Calu3 (cell line): ENCODE measurements around the gene RFT1. TPM values are rescaled to one million over a fixed set of nuclear protein-coding genes. Genes with fewer than 3 reads are reported as not detected.

Experiments
- BruUV-seq: library from RNA; stranded (reverse); fragments of 400-500 nt; replicated peaks from 2 replicates; lab custom pipeline; 2021; lab: Mats Ljungman, UMichigan
- CTCF ChIA-PET: fragments of 300-600 bp; sonication (Branson Sonifier 250); formaldehyde crosslinking; loops from one replicate; lab custom pipeline; 2022; ENCODE audit warnings: antibody characterized with exemption; lab: Charles Lee
- DNase-seq: peaks from one replicate; pipeline ENCODE4 v3.0.0; 2022
- H3K27ac Mint-ChIP-seq: one replicate; pipeline ENCODE4 v1.8.0; 2022; ENCODE audit warnings: mixed read lengths; ENCODE audit not compliant: unreplicated experiment
- H3K27me3 Mint-ChIP-seq: one replicate; pipeline ENCODE4 v1.8.0; 2022; ENCODE audit warnings: mixed read lengths; ENCODE audit not compliant: unreplicated experiment
- H3K36me3 Mint-ChIP-seq: one replicate; pipeline ENCODE4 v1.8.0; 2022; ENCODE audit warnings: mild to moderate bottlenecking, moderate library complexity, mixed read lengths; ENCODE audit not compliant: insufficient read depth, unreplicated experiment
- H3K4me1 Mint-ChIP-seq: one replicate; pipeline ENCODE4 v1.8.0; 2022; ENCODE audit warnings: mild to moderate bottlenecking, low read depth, mixed read lengths; ENCODE audit not compliant: unreplicated experiment
- H3K4me3 Mint-ChIP-seq: one replicate; pipeline ENCODE4 v1.8.0; 2022; ENCODE audit warnings: mild to moderate bottlenecking, low read depth, moderate library complexity, mixed read lengths; ENCODE audit not compliant: unreplicated experiment
- H3K9me3 Mint-ChIP-seq: one replicate; pipeline ENCODE4 v1.8.0; 2022; ENCODE audit warnings: low read depth, mixed read lengths; ENCODE audit not compliant: unreplicated experiment
- CTCF ChIP-seq: fragments of 200-600 bp; IDR thresholded peaks from one replicate; pipeline ENCODE4 v1.8.0; 2022; ENCODE audit warnings: antibody characterized with exemption; ENCODE audit not compliant: unreplicated experiment
- intact Hi-C: fragments of 100-400 bp; cut with micrococcal nuclease; formaldehyde crosslinking; loops from one replicate; pipeline ENCODE4 v1.10.0; 2022; ENCODE audit not compliant: unreplicated experiment
- total RNA-seq: library from RNA; stranded (reverse); gene quantifications from 2 replicates; pipeline ENCODE4 v1.2.3, GENCODE V29; 2022

The RFT1 gene
- total RNA-seq, 1 experiment from 2014 or later = 35.0 TPM

GRCh38 chr3:53149699-53150098 lies 19.5 kb upstream of the RFT1 start:
- Mint-ChIP-seq H3K27ac (no peak overlapping the region), H3K9me3 (no peaks in the 10 kb centered on the region), H3K4me3 (no peak overlapping the region), H3K4me1 (peaks cover 47% of the 10 kb centered on the region), H3K27me3 (no peaks in the 10 kb centered on the region), H3K36me3 (no peaks in the 10 kb centered on the region)
- intact Hi-C loops = no loop called here
- BruUV-seq = no TSS peak
- no peak for DNase-seq
- CTCF ChIA-PET = no interaction called here
- no peak for TF ChIP-seq CTCF

GRCh38 chr3:53149006-53149690 lies 18.9 kb upstream of the RFT1 start:
- no peak for TF ChIP-seq CTCF
- H3K36me3 Mint-ChIP-seq = no peaks in the 10 kb centered on the region
- no peak overlapping the region for H3K27ac Mint-ChIP-seq
- no peaks in the 10 kb centered on the region for H3K27me3 Mint-ChIP-seq
- intact Hi-C loops = no loop called here
- CTCF ChIA-PET = no interaction called here
- BruUV-seq = no TSS peak
- H3K4me3 Mint-ChIP-seq = no peak overlapping the region
- H3K9me3 Mint-ChIP-seq = no peaks in the 10 kb centered on the region
- DNase-seq = no peak
- H3K4me1 Mint-ChIP-seq = peaks cover 43% of the 10 kb centered on the region

- intact Hi-C loops = no loop called here
- no peak overlapping the region for H3K4me3 Mint-ChIP-seq
- no peak for TF ChIP-seq CTCF
- H3K27ac Mint-ChIP-seq = no peak overlapping the region
- H3K9me3 Mint-ChIP-seq = no peaks in the 10 kb centered on the region
- DNase-seq = no peak
- H3K36me3 Mint-ChIP-seq = no peaks in the 10 kb centered on the region
- no TSS peak for BruUV-seq
- CTCF ChIA-PET = no interaction called here
- H3K4me1 Mint-ChIP-seq = peaks cover 35% of the 10 kb centered on the region
- no peaks in the 10 kb centered on the region for H3K27me3 Mint-ChIP-seq
These were observed 17.7 kb upstream of the RFT1 start for GRCh38 chr3:53147903-53148400.

GRCh38 chr3:53147151-53147902 lies 17.1 kb upstream of the RFT1 start:
- BruUV-seq = no TSS peak
- Mint-ChIP-seq H3K27ac (no peak overlapping the region), H3K27me3 (no peaks in the 10 kb centered on the region), H3K36me3 (no peaks in the 10 kb centered on the region), H3K4me3 (no peak overlapping the region), H3K9me3 (no peaks in the 10 kb centered on the region), H3K4me1 (peaks cover 35% of the 10 kb centered on the region)
- CTCF ChIA-PET = interaction anchor here (0.6 kb wide), 1 partner anchor 202 kb away, joined by 5 read pairs; no protein-coding TSS in a partner anchor
- TF ChIP-seq CTCF = no peak
- no peak for DNase-seq
- intact Hi-C loops = no loop called here
